Stimulated activated CD8-positive, alpha-beta memory T cell treated with anti-CD3 and anti-CD28 coated beads, Interleukin-7, amount 100 ng/mL, for 1 hour (primary cell): ENCODE measurements around the gene TJP2.

Source experiments
- DNase-seq, 2 donors: peaks; one replicate each; pipeline ENCODE4 v3.0.0-alpha.2; 2020; ENCODE audit warnings: low read depth in 2 of 2

TJP2 gene

GRCh38 chr9:69229367-69229766 lies 55.3 kb downstream of the TJP2 start:
- no peak for DNase-seq

- DNase-seq, result no peak
These were observed 58.1 kb downstream of the TJP2 start for GRCh38 chr9:69232135-69232534.

GRCh38 chr9:69234683-69235082 lies 60.6 kb downstream of the TJP2 start:
- no peak for DNase-seq

- DNase-seq, result no peak
These were observed 62.1 kb downstream of the TJP2 start for GRCh38 chr9:69236188-69236587.

GRCh38 chr9:69237702-69238295 lies 63.7 kb downstream of the TJP2 start:
- DNase-seq, result no peak

GRCh38 chr9:69243116-69243515 lies 69.0 kb downstream of the TJP2 start:
- no peak for DNase-seq

- no peak for DNase-seq
These were observed 72.6 kb downstream of the TJP2 start for GRCh38 chr9:69246629-69247028.

- DNase-seq, result no peak
These were observed 73.9 kb downstream of the TJP2 start for GRCh38 chr9:69248005-69248404.

- no peak for DNase-seq
These were observed 75.3 kb downstream of the TJP2 start for GRCh38 chr9:69249337-69249736.

GRCh38 chr9:69250681-69251080 lies 76.6 kb downstream of the TJP2 start:
- DNase-seq, result no peak

- no peak for DNase-seq
These were observed 78.4 kb downstream of the TJP2 start for GRCh38 chr9:69252436-69252835.

GRCh38 chr9:69253057-69253456 lies 79.0 kb downstream of the TJP2 start:
- no peak for DNase-seq

- DNase-seq, result no peak
These were observed 80.1 kb downstream of the TJP2 start for GRCh38 chr9:69254223-69254622.

- DNase-seq, result no peak
These were observed 81.5 kb downstream of the TJP2 start for GRCh38 chr9:69255591-69255990.

- no peak for DNase-seq
These were observed 84.5 kb downstream of the TJP2 start for GRCh38 chr9:69258551-69258950.

GRCh38 chr9:69260161-69260560 lies 86.1 kb downstream of the TJP2 start:
- no peak for DNase-seq

- no peak for DNase-seq
These were observed 87.6 kb downstream of the TJP2 start for GRCh38 chr9:69261636-69262035.

GRCh38 chr9:69264526-69264925 lies 90.4 kb downstream of the TJP2 start:
- no peak for DNase-seq

GRCh38 chr9:69265891-69266290 lies 91.8 kb downstream of the TJP2 start:
- no peak for DNase-seq

- no peak for DNase-seq
These were observed 98.1 kb downstream of the TJP2 start for GRCh38 chr9:69272212-69272611.

- no peak for DNase-seq
These were observed 99.1 kb downstream of the TJP2 start for GRCh38 chr9:69273161-69273560.

- no peak for DNase-seq
These were observed 102.7 kb downstream of the TJP2 start for GRCh38 chr9:69276775-69277174.

GRCh38 chr9:69279084-69279731 lies 105.1 kb downstream of the TJP2 start:
- DNase-seq, result no peak

GRCh38 chr9:69279733-69280132 lies 105.7 kb downstream of the TJP2 start:
- no peak for DNase-seq
